Measurements from ENCODE around the gene SCN8A.

The SCN8A gene

GRCh38 chr12:51669996-51670395, 79.0 kb downstream of the SCN8A start:
- no peaks in the 10 kb centered on the region for H3K9me3 Mint-ChIP-seq
- H3K27ac Mint-ChIP-seq: no peak overlapping the region
- H3K27me3 Mint-ChIP-seq: peaks cover 2% of the 10 kb centered on the region
- no peak for DNase-seq
- H3K36me3 Mint-ChIP-seq (ENCODE audit: low read depth): no peaks in the 10 kb centered on the region
- H3K4me3 Mint-ChIP-seq: no peak overlapping the region
- H3K4me1 Mint-ChIP-seq (ENCODE audit: low read depth): peaks cover 7% of the 10 kb centered on the region

GRCh38 chr12:51672334-51672733, 81.3 kb downstream of the SCN8A start:
- H3K27ac Mint-ChIP-seq: no peak overlapping the region
- H3K27me3 Mint-ChIP-seq: peaks cover 5% of the 10 kb centered on the region
- peaks cover 7% of the 10 kb centered on the region for H3K4me1 Mint-ChIP-seq (ENCODE audit: low read depth)
- no peak for DNase-seq
- H3K4me3 Mint-ChIP-seq: no peak overlapping the region
- no peaks in the 10 kb centered on the region for H3K9me3 Mint-ChIP-seq
- no peaks in the 10 kb centered on the region for H3K36me3 Mint-ChIP-seq (ENCODE audit: low read depth)

GRCh38 chr12:51675071-51675803, 84.2 kb downstream of the SCN8A start:
- Mint-ChIP-seq H3K36me3 (ENCODE audit: low read depth) (no peaks in the 10 kb centered on the region), H3K9me3 (no peaks in the 10 kb centered on the region), H3K4me3 (no peak overlapping the region), H3K27ac (no peak overlapping the region), H3K27me3 (peaks cover 8% of the 10 kb centered on the region), H3K4me1 (ENCODE audit: low read depth) (no peaks in the 10 kb centered on the region)
- DNase-seq: no peak

GRCh38 chr12:51676875-51677274, 85.8 kb downstream of the SCN8A start:
- no peak overlapping the region for H3K4me3 Mint-ChIP-seq
- H3K27me3 Mint-ChIP-seq: peaks cover 11% of the 10 kb centered on the region
- H3K9me3 Mint-ChIP-seq: no peaks in the 10 kb centered on the region
- H3K4me1 Mint-ChIP-seq (ENCODE audit: low read depth): no peaks in the 10 kb centered on the region
- DNase-seq: no peak
- no peaks in the 10 kb centered on the region for H3K36me3 Mint-ChIP-seq (ENCODE audit: low read depth)
- no peak overlapping the region for H3K27ac Mint-ChIP-seq

GRCh38 chr12:51677284-51677968, 86.4 kb downstream of the SCN8A start:
- no peaks in the 10 kb centered on the region for H3K4me1 Mint-ChIP-seq (ENCODE audit: low read depth)
- DNase-seq: no peak
- no peaks in the 10 kb centered on the region for H3K9me3 Mint-ChIP-seq
- H3K4me3 Mint-ChIP-seq: no peak overlapping the region
- no peaks in the 10 kb centered on the region for H3K36me3 Mint-ChIP-seq (ENCODE audit: low read depth)
- peaks cover 11% of the 10 kb centered on the region for H3K27me3 Mint-ChIP-seq
- H3K27ac Mint-ChIP-seq: no peak overlapping the region

GRCh38 chr12:51678086-51678724, 87.2 kb downstream of the SCN8A start:
- DNase-seq: no peak
- H3K4me1 Mint-ChIP-seq (ENCODE audit: low read depth): no peaks in the 10 kb centered on the region
- no peak overlapping the region for H3K4me3 Mint-ChIP-seq
- no peaks in the 10 kb centered on the region for H3K36me3 Mint-ChIP-seq (ENCODE audit: low read depth)
- H3K27me3 Mint-ChIP-seq: peaks cover 11% of the 10 kb centered on the region
- no peaks in the 10 kb centered on the region for H3K9me3 Mint-ChIP-seq
- no peak overlapping the region for H3K27ac Mint-ChIP-seq

GRCh38 chr12:51682981-51683380, 91.9 kb downstream of the SCN8A start:
- Mint-ChIP-seq H3K4me1 (ENCODE audit: low read depth) (no peaks in the 10 kb centered on the region), H3K4me3 (no peak overlapping the region), H3K27ac (no peak overlapping the region), H3K9me3 (no peaks in the 10 kb centered on the region), H3K36me3 (ENCODE audit: low read depth) (no peaks in the 10 kb centered on the region), H3K27me3 (peaks cover 6% of the 10 kb centered on the region)
- no peak for DNase-seq

- H3K27me3 Mint-ChIP-seq: peaks cover 3% of the 10 kb centered on the region
- no peak overlapping the region for H3K4me3 Mint-ChIP-seq
- no peak for DNase-seq
- no peaks in the 10 kb centered on the region for H3K4me1 Mint-ChIP-seq (ENCODE audit: low read depth)
- no peaks in the 10 kb centered on the region for H3K9me3 Mint-ChIP-seq
- H3K36me3 Mint-ChIP-seq (ENCODE audit: low read depth): no peaks in the 10 kb centered on the region
- H3K27ac Mint-ChIP-seq: no peak overlapping the region
Observed at GRCh38 chr12:51683763-51684357, 92.8 kb downstream of the SCN8A start.

GRCh38 chr12:51686727-51687126, 95.7 kb downstream of the SCN8A start:
- no peak for DNase-seq
- no peaks in the 10 kb centered on the region for H3K9me3 Mint-ChIP-seq
- H3K27me3 Mint-ChIP-seq: no peaks in the 10 kb centered on the region
- H3K4me1 Mint-ChIP-seq (ENCODE audit: low read depth): no peaks in the 10 kb centered on the region
- H3K4me3 Mint-ChIP-seq: no peak overlapping the region
- H3K27ac Mint-ChIP-seq: no peak overlapping the region
- no peaks in the 10 kb centered on the region for H3K36me3 Mint-ChIP-seq (ENCODE audit: low read depth)

- Mint-ChIP-seq H3K4me3 (no peak overlapping the region), H3K4me1 (ENCODE audit: low read depth) (no peaks in the 10 kb centered on the region), H3K9me3 (no peaks in the 10 kb centered on the region), H3K36me3 (ENCODE audit: low read depth) (no peaks in the 10 kb centered on the region), H3K27me3 (no peaks in the 10 kb centered on the region), H3K27ac (no peak overlapping the region)
- DNase-seq: no peak
Observed at GRCh38 chr12:51687177-51687576, 96.1 kb downstream of the SCN8A start.

GRCh38 chr12:51687614-51688013, 96.6 kb downstream of the SCN8A start:
- Mint-ChIP-seq H3K36me3 (ENCODE audit: low read depth) (no peaks in the 10 kb centered on the region), H3K4me3 (no peak overlapping the region), H3K4me1 (ENCODE audit: low read depth) (no peaks in the 10 kb centered on the region), H3K27me3 (no peaks in the 10 kb centered on the region), H3K27ac (no peak overlapping the region), H3K9me3 (no peaks in the 10 kb centered on the region)
- no peak for DNase-seq

GRCh38 chr12:51689983-51690382, 99.0 kb downstream of the SCN8A start:
- no peaks in the 10 kb centered on the region for H3K4me1 Mint-ChIP-seq (ENCODE audit: low read depth)
- no peak for DNase-seq
- no peak overlapping the region for H3K4me3 Mint-ChIP-seq
- H3K27me3 Mint-ChIP-seq: no peaks in the 10 kb centered on the region
- H3K27ac Mint-ChIP-seq: no peak overlapping the region
- no peaks in the 10 kb centered on the region for H3K36me3 Mint-ChIP-seq (ENCODE audit: low read depth)
- H3K9me3 Mint-ChIP-seq: no peaks in the 10 kb centered on the region

- no peak overlapping the region for H3K27ac Mint-ChIP-seq
- no peaks in the 10 kb centered on the region for H3K9me3 Mint-ChIP-seq
- DNase-seq: no peak
- H3K27me3 Mint-ChIP-seq: no peaks in the 10 kb centered on the region
- H3K4me3 Mint-ChIP-seq: no peak overlapping the region
- H3K4me1 Mint-ChIP-seq (ENCODE audit: low read depth): no peaks in the 10 kb centered on the region
- H3K36me3 Mint-ChIP-seq (ENCODE audit: low read depth): no peaks in the 10 kb centered on the region
Observed at GRCh38 chr12:51692016-51692415, 101.0 kb downstream of the SCN8A start.

- DNase-seq: no peak
- H3K9me3 Mint-ChIP-seq: no peaks in the 10 kb centered on the region
- no peak overlapping the region for H3K4me3 Mint-ChIP-seq
- no peaks in the 10 kb centered on the region for H3K27me3 Mint-ChIP-seq
- H3K4me1 Mint-ChIP-seq (ENCODE audit: low read depth): no peaks in the 10 kb centered on the region
- H3K27ac Mint-ChIP-seq: no peak overlapping the region
- H3K36me3 Mint-ChIP-seq (ENCODE audit: low read depth): no peaks in the 10 kb centered on the region
Observed at GRCh38 chr12:51693569-51693968, 102.5 kb downstream of the SCN8A start.

- Mint-ChIP-seq H3K9me3 (no peaks in the 10 kb centered on the region), H3K27me3 (peaks cover 2% of the 10 kb centered on the region), H3K4me1 (ENCODE audit: low read depth) (no peaks in the 10 kb centered on the region), H3K4me3 (no peak overlapping the region), H3K27ac (no peak overlapping the region), H3K36me3 (ENCODE audit: low read depth) (no peaks in the 10 kb centered on the region)
- DNase-seq: no peak
Observed at GRCh38 chr12:51694146-51694545, 103.1 kb downstream of the SCN8A start.
